GM21619 (cell line): ENCODE measurements around the gene HACD3.
"Not testable (repeated sequence)": the region's sequence is repeated elsewhere in the genome, so short reads cannot be mapped to it uniquely, and the experiment has no call there.

ENCODE experiments used
- ATAC-seq: cut with Tn5 transposase; IDR thresholded peaks from one replicate; pipeline ENCODE4 v1.9.1; 2021; ENCODE audit not compliant: unreplicated experiment

Gene HACD3

DNA sequence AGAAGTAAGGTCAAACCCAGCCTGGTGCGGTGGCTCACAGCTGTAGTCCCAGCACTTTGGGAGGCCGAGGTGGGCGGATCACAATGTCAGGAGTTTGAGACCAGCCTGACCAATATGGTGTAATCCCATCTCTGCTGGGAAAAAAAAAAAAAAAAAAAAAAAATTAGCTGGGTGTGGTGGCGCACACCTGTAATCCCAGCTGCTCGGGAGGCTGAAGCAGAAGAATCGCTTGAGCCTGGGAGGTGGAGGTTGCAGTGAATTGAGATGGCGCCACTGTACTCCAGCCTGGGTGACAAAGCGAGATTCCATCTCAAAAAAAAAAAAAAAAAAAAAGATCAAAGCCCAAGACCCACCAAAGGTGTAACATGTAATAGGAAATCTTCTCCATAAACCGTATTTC is 19.0 kb downstream of the HACD3 start:
- ATAC-seq: not testable (repeated sequence)

DNA sequence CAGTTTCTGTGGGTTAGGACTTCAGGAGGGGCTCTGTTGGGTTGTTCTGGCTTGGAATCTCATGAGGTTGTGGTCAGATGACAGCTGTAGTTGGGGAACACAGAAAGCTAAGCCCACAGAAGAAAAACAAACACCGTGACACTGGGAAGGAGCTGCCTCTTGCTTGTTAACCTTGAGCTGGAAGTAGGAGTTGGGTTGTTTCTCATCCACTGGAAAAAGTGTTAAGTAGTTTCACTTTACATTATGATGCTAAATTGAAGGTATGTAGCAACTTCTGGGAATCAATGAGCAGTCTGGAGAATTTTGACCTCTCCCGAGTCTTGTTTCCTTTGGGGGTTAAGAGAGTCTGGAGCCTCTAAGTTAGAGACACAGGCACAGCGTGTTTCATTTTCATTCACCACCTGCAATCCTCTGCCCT is 20.4 kb downstream of the HACD3 start:
- no peak for ATAC-seq

GRCh38 chr15:65551183-65551582 is 20.9 kb downstream of the HACD3 start:
- no peak for ATAC-seq

DNA sequence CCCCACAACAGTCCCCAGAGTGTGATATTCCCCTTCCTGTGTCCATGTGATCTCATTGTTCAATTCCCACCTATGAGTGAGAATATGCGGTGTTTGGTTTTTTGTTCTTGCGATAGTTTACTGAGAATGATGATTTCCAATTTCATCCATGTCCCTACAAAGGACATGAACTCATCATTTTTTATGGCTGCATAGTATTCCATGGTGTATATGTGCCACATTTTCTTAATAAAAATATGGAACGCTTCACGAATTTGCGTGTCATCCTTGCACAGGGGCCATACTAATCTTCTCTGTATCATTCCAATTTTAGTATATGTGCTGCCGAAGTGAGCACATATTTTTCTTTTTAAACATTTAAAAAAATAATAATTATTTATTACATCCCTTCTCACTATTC is 22.6 kb downstream of the HACD3 start:
- ATAC-seq: not testable (repeated sequence)

GRCh38 chr15:65553691-65554090 is 23.4 kb downstream of the HACD3 start:
- no peak for ATAC-seq

DNA sequence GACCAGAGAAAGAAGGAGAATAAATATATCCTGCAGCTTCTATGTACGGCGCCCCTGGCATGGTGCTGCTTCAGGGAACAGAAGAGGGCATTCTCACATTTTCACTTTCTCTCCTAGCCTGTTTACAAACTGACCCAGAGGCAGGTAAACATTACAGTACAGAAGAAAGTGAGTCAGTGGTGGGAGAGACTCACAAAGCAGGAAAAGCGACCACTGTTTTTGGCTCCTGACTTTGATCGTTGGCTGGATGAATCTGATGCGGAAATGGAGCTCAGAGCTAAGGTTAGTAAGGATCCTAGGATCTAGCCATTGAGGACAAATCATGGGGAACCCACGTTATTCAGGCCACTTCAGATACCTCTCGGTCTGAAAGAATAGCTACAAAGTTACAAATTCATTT is 26.4 kb downstream of the HACD3 start:
- no peak for ATAC-seq

DNA sequence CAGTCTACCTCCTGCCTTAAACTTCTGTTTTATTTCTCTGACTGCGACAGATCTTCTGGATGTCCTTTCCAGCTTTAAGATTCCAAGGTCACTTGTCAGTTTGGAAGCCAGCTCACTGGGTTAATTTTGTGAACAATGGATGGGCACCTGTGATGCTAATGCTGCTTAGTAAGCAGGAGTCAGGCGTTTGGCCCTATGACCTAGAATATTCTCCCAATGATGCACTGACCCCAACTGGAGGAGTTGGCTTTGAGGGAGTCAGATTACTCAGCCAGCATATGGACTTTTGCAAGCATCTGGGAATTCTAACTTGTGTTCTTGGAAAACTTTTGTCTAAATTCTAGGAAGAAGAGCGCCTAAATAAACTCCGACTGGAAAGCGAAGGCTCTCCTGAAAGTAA is 28.1 kb downstream of the HACD3 start:
- ATAC-seq: no peak

GRCh38 chr15:65558997-65559760 is 28.9 kb downstream of the HACD3 start:
- ATAC-seq: no peak

DNA sequence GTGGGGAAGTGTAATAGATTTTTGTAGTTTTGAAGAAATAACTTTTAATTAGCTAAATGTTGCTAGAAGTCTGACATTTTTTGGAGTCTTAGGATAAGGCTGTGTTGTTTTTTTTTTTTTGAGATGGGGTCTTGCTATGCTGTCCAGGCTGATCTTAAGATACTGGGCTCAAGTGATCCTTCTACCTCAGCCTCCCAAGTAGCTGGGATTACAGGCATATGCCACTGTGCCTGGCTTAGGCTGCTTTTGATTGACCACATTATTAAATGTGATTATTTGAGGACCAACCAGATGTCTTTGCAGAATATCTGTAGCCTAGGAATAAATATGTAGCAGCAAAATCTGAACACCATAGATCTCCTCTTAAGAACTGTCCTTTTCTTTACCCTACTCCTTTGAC is 29.7 kb downstream of the HACD3 start:
- ATAC-seq: no peak

DNA sequence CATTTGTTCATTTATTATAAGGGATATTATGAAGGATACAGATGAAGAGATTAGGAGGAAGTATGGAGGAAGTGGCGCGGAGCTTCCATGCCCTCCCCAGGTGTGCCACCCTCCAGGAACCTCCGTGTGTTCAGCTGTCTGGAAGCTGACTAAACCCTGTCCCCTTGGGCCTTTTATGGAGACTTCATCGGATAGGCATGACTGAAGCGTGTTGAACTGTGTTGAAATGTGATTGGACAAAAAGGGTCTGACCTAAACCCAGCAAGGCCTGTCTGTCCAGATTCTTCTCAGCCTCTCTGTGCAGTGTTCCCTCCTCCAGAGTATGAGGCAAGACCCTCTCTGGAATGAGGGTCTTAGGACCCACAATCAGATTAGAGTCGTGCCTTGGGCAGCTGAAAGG is 31.7 kb downstream of the HACD3 start:
- no peak for ATAC-seq

DNA sequence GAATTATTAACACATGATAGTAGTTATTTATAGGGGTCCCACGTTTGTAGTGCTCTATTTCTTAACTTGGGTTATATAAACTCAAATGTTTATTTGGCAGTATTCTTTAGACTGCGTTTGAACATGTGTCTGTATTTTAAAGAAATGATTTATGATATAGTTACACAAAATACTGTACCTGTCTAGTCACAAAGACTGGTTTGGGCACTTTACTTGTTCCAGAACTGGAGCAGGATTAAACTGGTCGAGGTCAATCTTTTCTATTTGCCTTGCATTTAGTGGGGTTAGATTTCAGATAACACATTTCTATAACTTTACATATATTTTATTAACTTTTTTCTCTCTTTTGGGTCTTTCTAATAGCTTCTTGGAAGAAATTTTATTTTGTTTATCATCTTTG is 39.5 kb downstream of the HACD3 start:
- no peak for ATAC-seq

GRCh38 chr15:65571971-65572370 is 41.7 kb downstream of the HACD3 start:
- ATAC-seq: no peak

- no peak for ATAC-seq
Observed at GRCh38 chr15:65576664-65577063, 46.4 kb downstream of the HACD3 start.

DNA sequence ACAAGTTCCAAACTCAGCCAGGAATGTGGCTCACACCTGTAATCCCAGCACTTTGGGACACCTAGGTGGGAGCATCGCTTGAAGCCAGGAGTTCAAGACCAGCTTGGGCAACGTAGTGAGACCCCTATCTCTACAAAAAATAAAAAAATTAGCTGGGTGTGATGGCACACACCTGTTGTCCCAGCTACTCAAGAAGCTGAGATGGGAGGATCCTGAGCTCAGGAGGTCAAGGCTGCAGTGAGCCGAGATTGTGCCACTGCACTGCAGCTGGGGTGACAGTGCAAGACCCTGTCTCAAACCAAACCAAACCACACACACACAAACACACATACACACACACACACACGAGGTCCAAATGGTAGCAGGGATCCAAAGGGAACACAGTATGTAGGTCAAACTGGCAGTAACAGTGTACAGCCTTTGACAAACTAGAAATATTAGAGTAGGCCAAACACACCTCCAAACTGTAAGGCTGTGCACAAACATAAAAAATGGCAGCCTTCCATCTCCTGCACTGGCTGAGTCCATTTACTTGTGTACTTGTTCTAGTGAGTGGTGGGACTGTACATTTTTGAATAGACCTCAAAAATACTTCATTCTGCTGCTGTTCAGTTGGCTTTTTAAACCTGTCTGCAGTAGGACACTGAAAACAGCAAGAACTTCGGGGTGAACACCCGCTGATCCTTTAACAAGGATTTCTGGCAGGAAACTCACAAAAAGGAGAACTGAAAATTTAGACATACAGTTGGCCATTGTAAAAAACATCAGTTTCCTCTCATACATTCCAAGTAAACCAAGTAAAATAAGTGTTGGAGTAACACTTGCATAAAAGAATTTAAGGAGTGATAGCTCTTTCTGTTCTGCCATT is 47.1 kb downstream of the HACD3 start:
- ATAC-seq: no peak

DNA sequence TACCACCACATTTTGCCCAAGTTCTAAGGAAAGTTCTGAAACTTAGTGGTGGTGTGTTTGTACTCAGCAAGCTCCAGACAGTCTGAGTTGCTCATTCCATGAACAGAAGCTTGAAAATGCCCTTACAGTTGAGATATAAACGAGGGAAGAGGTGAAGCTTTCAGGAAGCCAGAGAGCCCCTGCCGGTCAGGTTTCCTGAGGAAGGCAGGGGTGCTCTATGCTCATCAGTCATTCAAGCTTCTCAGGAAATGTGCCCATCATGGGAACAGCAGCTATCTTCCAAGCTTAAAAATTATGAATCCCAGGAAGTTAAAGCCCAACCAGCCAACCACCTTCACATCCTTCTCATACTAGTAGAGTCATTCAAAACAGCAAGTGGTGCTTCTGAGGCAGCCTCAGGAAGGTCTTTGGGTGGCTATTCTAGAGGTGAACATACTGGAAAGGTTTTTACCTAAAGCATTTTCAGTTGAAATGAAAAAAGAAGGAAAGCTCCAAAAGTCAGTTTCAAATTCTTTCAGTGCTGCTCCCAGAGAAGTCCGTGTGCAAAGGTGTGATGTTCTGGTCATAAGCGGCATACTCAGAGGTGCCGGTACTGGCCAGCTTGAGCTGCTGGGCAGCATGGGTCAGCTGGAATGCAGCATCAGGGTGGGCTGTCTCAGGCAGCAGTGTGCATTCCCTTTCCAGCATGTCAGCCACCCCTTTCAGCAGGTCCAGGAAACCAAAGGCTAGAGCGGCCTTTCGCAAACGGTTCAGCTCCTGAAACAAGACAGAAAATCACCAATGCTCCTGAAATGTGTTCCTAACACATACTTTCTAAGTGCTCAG is 48.9 kb downstream of the HACD3 start:
- no peak for ATAC-seq

DNA sequence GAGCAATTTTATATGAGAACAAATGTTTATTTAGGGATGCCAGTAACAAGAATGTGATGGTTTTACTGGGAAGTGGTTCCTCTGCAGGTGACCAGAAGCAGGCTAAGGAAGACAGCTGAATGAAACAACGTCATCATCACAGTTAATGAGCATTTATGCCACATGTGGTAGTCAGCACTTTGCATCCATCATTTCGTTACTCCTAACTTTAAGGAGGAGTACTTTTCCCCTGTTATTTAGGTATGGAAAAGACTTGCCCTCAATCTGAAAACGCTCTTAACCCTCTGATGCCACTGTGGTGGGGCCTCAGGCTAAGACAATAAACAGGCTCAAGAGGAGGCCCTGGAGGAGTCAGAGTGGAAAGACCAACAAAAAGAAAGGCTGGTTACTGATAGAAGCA is 49.5 kb downstream of the HACD3 start:
- no peak for ATAC-seq

- ATAC-seq: no peak
Observed at GRCh38 chr15:65580287-65580686, 50.0 kb downstream of the HACD3 start.

DNA sequence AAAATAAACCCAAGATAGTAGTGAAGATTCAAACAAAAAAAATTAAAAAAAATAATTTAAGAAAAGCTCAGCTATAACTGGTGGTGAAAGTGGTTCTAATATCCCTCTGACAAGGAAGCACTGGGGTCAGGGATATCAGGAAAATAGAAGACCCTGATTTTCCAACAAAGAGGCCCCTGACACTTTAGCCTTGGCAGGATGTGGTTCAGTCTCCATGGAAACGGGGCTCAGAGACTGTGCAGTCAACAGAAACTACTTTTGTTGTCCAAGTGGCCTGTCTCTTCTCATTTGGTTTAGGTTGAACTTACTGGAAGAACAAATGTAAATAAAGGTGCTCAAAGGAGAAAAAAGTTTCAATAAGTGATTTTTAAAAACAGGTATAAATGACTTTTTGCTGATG is 53.4 kb downstream of the HACD3 start:
- no peak for ATAC-seq

GRCh38 chr15:65584241-65584640 is 54.0 kb downstream of the HACD3 start:
- ATAC-seq: no peak

DNA sequence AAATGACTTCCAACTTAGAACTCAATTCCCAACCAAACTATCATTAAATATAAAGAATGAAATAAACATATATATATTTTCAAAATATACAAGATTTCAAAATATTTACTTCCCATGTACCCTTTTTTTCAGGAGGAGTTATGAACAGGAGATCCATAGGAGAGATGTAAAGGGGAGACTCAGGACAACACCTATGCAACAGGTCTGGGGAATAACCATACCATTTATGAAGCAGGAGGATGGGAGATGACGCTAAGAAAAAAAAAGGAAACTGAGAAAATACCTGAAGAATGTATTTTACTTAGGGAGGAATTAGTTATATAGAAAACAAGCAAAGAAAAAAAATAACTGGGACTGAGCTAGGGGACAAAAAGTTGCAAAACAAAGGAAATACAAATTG is 56.8 kb downstream of the HACD3 start:
- ATAC-seq: no peak

GRCh38 chr15:65595960-65596359 is 65.7 kb downstream of the HACD3 start:
- no peak for ATAC-seq
